HCT116 (cell line): Measurements from ENCODE around the gene POU2F3.

Source experiments
- EZH2 ChIP-seq: fragments of 200-600 bp; sonication (generic); IDR thresholded peaks from 2 replicates; pipeline ENCODE4 v1.6.1; 2017; ENCODE audit warnings: antibody characterized with exemption, mixed run types
- FOSL1 ChIP-seq: IDR thresholded peaks from 2 replicates; pipeline ENCODE4 v1.6.1; 2012; ENCODE audit warnings: low read depth
- POLR2A ChIP-seq: IDR thresholded peaks from 2 replicates; pipeline ENCODE4 v1.7.0; 2011; ENCODE audit warnings: borderline replicate concordance; ENCODE audit not compliant: insufficient read depth, insufficient read length; ENCODE audit errors: extremely low read depth
- POLR2AphosphoS5 ChIP-seq: IDR thresholded peaks from 2 replicates; pipeline ENCODE4 v1.6.1; 2011; ENCODE audit warnings: mild to moderate bottlenecking, low read depth, low read length, moderate library complexity
- SIN3A ChIP-seq: IDR thresholded peaks from 2 replicates; pipeline ENCODE4 v1.6.1; 2012; ENCODE audit warnings: low read depth
- TCF7L2 ChIP-seq: IDR thresholded peaks from 2 replicates; pipeline ENCODE4 v1.7.0; 2011; ENCODE audit warnings: borderline replicate concordance, inconsistent platforms; ENCODE audit not compliant: insufficient read depth, insufficient read length; ENCODE audit errors: extremely low read depth
- TF ChIP-seq, protein P1 (sequence below), 3 experiments: fragments of 200-600 bp in 1 of 3; sonication (generic) in 1 of 3; IDR thresholded peaks in 2 of 3; conservative IDR thresholded peaks in 1 of 3; 2 replicates each; pipeline ENCODE4 v1.5.1; 2012 to 2017; ENCODE audit warnings: low read depth in 2 of 3, low read length in 2 of 3, antibody characterized with exemption in 1 of 3, borderline replicate concordance in 1 of 3, control low read depth in 1 of 3, mild to moderate bottlenecking in 1 of 3, mixed read lengths in 1 of 3, mixed run types in 1 of 3, moderate library complexity in 1 of 3; ENCODE audit not compliant: insufficient read depth in 1 of 3

DNA sequence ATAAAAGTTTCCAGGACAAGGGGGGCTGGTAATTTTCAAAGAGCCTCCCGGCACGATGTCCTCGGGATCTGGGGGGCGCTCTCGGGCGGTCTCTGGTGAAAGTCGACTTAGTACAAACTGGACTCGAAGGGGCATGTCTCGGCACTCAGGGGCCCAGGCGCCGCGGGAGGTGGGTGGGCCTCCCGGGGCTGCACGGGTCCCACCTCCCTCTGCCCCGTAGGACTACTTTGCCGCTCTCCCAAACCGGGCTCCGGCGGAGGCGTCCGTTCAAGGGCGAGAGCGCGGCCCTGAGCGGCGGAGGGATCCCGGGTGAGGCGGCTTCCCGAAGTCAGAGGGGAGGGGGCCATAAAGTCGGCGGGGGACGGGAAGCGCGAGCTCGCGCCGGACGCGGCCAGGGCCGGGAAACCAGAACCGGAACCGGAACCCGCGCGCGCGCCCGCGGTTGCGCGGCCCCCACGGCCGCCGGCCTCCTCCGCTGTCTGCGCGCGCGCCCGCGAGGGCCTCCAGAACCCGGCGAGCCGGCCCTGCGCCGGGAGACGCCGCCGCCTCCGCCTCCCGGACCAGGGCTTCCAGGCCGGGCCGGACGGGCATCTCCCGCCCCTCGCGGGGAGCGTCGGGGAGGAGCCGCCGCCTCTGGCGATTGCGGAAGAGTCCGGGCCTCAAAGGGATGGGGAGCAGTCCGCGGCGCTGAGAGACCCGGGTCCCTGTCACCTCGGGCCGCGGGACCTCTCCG lies 96.1 kb downstream of the POU2F3 start, which contains the start of gene ARHGEF12:
- no peak for TF ChIP-seq EZH2
- TF ChIP-seq POLR2AphosphoS5, result peak; percentile 83
- TF ChIP-seq, protein P1, sequence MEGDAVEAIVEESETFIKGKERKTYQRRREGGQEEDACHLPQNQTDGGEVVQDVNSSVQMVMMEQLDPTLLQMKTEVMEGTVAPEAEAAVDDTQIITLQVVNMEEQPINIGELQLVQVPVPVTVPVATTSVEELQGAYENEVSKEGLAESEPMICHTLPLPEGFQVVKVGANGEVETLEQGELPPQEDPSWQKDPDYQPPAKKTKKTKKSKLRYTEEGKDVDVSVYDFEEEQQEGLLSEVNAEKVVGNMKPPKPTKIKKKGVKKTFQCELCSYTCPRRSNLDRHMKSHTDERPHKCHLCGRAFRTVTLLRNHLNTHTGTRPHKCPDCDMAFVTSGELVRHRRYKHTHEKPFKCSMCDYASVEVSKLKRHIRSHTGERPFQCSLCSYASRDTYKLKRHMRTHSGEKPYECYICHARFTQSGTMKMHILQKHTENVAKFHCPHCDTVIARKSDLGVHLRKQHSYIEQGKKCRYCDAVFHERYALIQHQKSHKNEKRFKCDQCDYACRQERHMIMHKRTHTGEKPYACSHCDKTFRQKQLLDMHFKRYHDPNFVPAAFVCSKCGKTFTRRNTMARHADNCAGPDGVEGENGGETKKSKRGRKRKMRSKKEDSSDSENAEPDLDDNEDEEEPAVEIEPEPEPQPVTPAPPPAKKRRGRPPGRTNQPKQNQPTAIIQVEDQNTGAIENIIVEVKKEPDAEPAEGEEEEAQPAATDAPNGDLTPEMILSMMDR (IDR thresholded peaks at IDR 0.05 in 2 of 3, conservative IDR thresholded peaks at IDR 0.05 in 1 of 3; ENCODE audit: borderline replicate concordance in 1 of 3, insufficient read depth in 1 of 3, low read depth in 2 of 3, low read length in 2 of 3), result peak; percentile 21 to 51 (median 49); a peak in 4 of 6 replicates
- TF ChIP-seq SIN3A, result peak; percentile 84
- peak; percentile 83 for TF ChIP-seq TCF7L2
- TF ChIP-seq POLR2A, result peak; percentile 60
- TF ChIP-seq FOSL1, result no peak
